ENCODE measurements around the gene NUDT14.

Gene NUDT14

DNA sequence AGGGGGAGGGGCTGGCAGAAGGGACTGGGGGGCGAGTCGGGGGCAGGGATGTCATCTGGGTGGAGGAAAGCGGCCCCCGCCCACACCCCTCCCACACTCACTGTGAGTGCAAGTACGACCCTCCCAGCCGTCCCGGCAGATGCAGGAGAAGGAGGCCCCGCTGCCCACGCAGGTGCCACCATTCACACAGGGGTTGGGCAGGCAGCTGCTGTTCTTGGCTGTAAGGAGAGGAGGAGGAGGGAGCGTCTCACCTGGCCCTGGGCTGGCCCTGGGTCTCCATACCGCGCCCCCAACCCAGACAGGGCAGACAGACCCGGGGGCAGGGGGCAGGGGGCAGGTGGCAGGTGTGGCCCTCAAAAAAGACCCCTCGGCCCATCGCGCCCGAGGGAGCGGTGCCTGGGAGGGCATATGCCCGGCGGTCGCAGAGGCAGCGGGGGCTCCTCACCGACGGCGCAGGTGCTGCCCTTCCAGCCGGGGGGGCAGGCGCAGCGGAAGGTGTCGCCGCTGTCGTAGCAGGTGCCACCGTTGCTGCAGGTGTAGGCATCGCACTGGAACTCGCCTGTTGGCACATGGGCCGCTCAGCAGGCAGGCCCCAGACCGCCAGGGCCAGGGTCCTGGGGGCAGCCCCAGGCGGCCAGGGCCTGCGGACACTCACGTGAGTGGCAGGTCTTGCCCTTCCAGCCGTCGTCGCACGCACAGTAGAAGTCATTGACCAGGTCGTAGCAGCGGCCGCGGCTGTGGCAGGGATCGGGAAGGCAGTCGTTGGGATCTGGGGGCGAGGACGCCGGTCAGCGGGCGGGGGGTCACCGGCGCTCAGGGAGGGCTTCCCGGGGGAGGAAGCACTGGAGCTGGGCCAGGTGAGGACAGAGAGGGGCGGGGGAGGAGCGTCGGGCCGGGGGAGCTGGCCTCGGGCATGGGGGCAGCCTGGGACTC is 33.2 kb downstream of the NUDT14 start:
- DNase-seq (ENCODE audit: low read depth in 1 of 2, low spot score in 1 of 2), result no peak

DNA sequence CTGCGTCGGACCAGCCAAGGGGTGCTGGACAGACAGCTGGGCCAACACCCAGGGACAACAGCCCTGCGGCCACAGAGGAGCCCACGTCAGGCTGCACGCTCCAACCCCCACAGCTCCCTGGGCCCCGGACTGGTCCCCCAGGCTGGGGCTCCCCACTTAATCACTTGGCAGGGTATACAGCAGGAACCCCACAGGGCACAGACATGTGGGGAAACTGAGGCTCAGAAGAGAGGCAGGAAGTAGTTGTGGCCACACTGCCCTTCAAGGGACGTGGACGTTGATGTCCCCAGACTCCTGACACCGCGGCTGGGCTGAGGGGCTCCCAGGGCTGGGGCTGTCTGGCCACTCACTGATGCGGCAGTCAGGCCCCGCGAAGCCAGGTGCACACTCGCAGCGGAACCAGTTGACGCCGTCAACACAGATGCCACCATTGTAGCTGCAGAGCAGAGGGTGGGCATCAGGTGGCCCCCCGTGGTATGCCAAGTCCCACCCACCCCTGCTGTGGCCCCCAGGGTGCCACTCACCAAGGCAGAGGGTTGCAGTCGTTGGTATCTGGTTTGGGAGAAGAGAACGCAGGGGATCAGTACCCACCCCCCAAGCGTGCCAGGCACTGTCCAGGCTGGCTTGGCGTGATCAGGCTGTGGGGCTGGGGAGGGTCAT is 34.0 kb downstream of the NUDT14 start:
- DNase-seq (ENCODE audit: low read depth in 1 of 2, low spot score in 1 of 2), result no peak

DNA sequence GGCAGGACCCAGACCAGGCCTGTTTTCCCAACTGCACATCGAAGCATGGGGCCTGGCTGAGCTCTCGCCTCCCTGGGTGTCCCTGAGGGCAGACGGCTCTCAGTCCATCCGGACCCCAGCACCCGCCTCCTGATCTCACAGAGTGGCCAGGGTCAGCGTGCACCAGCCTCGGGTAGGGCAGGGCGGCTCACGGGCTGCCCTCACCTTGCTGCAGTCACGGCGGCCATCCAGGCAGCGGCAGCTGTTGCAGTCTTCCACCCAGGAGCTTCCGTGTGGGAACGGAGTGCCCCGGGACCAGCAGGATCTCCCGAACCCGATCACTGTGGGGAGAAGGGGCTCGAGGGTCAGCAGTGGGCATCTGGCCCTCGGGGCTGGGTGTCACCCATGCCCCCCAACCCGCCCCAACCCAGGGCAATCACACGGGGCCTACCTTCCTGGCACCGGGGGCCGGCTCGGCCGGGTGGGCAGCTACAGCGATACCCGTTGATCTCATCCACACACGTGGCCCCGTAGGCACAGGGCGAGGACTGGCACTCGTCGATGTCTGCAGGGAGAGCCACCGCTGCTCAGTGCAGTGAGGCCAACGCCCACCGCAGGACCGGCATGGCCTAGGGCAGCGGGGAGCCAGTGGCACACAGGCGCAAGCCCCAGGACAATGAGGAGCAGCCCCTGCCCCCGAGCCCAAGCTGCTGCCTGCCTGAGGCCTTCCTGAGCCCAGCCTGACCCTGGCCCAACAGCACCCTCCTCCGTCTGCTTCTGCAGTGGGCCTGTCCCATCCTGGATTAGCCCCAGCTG is 34.7 kb downstream of the NUDT14 start:
- DNase-seq (ENCODE audit: low read depth in 1 of 2, low spot score in 1 of 2), result no peak

DNA sequence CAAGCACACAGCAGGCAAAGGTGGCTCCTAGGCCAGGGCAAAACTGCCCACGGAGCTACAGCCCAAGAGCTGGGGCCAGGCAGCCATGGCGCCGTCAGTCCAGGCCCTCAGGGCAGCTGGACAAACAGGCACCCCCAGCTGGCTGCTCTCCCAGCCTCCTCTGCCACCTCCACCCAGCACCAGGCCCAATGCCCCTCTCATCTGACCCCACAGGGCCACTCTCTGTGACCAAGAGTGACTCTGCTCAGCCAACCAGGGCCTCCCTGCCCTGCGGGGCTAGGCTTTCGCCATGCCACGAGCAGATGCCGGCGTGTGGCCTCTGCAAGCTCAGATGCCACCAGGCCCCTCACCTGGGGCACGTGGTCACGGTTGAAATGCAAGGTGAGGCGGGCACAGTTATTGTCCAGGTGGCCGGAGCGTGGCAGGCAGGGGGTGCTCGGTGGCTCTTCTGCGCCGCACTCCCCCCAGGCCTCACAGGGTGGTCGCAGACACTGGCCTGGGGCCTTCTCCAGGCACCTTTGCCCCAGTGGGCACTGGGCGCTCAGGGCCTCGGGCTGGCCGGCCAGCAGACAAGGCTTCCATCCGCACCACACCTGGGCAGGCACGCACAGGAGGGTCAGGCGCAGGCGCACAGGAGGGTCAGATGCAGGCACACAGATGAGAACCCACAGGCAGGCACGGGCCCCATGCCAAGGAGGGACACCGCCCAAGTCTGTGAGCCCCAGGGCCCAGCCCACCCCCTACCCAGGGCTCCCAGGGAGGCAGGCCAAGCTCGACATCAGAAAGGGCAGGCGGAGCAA is 35.5 kb downstream of the NUDT14 start:
- no peak for DNase-seq (ENCODE audit: low read depth in 1 of 2, low spot score in 1 of 2)

DNA sequence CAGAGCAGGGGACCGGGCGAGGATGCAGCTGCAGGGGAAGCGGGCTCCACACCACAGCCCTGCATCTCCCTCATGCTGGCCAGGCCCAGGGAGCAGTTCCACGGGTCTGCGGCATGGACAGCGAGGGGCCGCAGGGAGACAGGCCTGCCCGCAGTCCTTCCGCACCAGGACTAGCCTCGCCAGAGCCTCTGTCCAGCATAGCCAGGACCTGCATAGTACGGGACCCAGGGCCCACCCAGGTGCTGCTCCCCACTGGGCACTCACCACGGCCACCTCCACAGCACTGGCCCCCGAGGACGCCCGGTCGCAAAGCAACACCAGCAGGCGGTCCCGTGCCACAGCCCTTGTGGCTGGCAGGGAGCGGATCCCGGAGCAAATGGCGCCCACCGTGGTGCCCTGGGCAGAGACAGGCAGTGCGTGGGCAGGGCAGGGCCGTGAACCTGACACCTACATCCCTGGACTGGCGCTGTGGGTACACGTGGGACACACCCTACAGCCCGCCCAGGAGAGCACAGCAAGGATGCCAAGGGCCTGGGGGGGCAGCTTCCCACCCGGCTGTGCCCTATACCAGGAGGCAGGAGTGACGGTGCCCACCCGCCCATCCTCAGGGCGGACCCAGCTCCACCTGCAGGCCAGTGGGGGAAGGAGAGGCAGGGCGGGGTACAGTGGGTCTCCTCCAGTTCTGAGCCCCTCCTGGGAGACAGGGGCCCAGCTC is 36.3 kb downstream of the NUDT14 start:
- no peak for DNase-seq (ENCODE audit: low read depth in 1 of 2, low spot score in 1 of 2)

DNA sequence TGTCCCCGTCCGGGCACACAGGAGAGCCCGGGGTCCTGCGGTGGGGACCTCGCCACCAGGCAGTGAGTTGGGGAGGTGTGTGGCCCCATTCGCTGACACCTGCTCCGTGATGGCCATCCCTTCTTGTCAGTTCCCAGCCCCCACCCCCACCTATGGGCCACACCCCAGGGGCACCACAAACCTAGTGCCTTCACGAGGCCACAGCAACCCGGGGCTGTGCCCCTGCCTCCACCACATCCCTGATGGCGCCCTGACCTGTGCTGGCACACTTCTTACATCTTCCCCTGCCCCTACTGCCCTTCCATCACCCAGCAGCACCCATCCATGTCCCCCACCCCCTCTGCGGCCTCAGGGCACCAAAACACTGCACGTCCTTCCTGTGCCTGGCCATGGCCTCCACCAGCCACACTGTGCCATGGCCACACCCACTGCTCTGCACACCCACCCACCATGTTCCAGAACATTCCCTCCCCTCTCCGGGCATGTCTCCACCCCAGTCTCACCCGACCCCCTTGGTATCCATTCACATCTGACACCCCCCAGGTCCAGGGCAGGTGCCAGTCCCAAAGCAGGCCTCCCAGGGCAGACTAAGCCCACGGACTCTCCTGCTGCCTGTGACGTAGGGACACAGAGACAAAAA is 37.0 kb downstream of the NUDT14 start:
- DNase-seq (ENCODE audit: low read depth in 1 of 2, low spot score in 1 of 2), result no peak

DNA sequence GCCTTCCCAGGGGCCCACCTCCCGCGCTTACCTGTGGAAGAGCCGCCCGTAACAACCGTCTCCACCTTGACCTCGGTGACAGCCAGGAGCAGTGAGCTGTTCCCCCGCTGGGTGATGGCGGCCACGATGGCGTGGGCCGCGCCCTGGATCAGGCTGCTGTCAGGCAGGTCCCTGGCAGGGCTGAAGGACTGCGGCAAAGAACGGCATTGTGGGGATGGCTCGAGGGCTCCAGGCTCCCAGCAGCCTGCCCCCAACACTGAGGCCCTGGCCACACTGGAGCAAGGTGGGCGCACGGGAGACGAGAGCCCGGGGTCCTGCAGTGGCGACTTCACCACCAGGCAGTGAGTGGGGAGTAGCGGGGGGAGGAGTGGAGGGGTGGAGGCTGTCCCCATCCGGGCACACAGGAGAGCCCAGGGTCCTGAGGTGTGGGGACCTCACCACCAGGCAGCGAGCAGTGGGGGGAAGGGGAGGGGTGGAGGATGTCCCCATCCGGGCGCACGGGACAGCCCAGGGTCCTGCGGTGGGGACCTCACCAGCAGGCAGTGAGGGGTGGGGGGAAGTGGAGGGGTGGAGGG is 37.6 kb downstream of the NUDT14 start:
- DNase-seq (ENCODE audit: low read depth in 1 of 2, low spot score in 1 of 2), result no peak

DNA sequence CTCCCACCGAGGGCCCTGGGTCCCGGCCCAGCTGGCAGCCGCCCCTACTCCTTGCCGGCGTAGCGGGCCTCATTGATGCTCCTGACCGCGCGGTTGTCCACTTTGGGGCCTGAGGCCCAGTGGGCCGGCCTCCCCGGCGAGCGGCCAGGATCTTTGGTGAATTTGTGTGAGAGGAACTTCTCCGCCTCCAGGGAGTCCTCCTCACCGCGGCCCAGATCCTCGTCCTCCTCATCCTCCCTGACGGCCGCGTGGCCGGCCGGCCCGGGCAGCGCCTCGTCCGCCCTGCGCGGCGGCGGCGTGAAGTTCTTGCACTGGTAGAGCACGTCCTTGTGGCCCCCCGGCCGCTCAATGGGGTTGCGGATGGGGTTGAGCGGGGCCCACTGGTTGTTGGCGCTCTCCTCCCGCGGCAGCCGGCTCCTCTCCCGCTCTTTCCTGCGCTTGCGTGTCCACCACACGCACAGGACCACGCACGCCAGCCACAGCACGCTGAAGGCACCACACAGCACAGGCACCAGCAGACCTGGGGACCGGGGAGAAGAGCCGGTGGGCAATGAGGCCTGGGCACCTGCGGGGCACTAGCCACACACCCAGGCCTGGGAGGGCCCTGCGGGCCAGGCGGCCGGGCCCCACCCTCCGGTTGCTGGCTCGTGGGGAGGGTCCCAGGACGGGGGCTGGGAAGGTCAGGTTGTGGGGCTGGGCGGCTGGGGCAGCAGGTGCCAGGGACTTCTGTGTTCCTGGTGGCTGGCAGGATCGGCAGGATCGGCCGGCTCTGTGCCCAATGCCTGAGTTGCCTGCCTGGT is 38.3 kb downstream of the NUDT14 start:
- no peak for DNase-seq (ENCODE audit: low read depth in 1 of 2, low spot score in 1 of 2)

DNA sequence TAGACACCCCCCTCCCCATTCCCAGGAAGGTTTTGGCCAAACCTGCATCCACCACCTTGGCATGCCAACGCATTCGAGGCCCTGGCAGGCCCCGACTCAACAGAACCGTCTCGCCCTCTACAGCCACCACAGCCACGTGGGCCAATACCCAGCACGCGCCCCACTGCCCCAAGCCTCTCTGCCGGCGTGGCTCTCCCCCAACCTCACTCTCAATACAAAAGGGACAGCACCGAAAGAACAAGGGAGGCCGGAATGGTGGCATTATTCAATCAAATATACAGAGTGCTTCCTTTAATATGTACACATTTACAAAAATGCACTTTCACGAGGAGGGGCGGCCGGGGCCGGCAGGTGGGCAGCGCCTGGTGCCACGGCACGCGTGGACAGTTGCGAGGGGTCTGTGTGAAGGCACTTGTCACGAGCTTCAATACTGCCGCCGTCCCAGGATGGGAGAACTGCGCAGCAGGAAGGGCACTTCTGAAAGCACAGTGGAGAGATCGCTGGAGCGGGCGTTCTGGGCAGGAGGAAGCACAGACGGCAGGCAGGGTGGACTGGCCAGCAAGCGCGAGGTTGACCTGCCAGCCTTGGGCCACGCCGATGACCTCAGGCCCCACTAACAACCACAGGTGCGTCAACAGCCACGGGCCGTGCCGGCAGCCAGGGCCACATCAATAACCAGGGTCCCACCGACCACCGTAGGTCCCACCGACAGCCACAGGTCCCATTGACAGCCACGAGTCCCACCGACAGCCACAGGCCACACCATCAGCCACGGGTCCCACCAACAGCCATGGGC is 39.4 kb downstream of the NUDT14 start:
- no peak for DNase-seq (ENCODE audit: low read depth in 1 of 2, low spot score in 1 of 2)

DNA sequence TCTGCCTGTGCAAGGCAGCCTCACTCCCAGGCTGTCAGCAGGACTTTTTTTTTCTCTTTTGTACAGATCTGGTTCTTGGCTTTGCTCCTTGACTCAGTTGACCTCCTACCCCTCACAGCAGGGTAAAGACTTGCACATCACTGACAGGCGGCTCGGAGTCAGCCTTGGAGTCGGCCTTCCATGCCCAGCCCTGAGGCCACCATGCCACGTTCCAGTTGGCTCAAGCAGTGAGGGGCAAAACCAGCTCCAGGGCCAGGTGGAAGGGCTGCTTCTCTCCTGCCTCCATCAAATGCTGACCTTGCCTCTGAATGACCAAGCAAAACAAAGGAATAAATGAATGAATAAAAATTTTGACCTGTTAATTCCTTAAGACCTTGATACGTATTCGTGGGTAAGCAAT is 40.1 kb downstream of the NUDT14 start:
- DNase-seq (ENCODE audit: low read depth in 1 of 2, low spot score in 1 of 2), result no peak

DNA sequence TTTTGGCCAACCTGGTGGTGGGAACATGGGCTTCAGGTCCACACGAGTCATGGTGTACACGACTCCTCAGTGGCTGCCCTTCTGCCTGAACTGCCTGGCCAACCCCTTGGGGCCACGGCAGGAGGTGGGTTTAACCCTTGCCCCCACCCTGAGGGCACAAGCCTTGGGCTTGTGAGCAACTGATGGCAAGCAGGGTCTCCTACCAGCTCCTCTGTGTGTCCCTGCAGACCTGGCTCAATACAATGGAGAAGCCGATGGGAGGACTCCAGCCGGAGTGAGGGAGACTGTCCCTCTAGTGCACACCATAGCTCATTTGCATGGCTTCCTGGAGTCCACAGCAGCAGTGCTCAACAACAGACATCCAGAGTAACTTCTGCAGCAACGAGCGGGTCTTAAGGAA is 40.5 kb downstream of the NUDT14 start:
- no peak for DNase-seq (ENCODE audit: low read depth in 1 of 2, low spot score in 1 of 2)

DNA sequence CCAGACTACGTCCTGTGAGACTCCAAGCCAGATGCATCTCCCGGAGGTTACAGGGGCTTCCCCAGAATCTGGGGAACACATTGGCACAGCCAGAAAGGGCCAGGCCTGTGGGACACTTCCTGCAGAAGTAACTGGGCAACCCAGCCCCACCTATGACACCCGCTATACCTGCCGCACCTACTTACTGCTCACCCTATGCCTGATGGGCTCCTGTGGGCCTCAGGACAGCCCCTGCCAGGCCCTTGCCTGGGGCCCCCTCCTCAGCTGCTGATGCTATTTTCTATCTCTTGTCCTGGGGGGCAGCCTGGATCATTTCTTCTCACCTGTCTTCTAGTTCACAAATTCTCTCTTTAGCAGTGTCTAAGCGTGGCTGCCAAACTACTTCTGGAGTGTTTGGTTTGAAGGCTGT is 41.3 kb downstream of the NUDT14 start:
- DNase-seq (ENCODE audit: low read depth in 1 of 2, low spot score in 1 of 2), result no peak

DNA sequence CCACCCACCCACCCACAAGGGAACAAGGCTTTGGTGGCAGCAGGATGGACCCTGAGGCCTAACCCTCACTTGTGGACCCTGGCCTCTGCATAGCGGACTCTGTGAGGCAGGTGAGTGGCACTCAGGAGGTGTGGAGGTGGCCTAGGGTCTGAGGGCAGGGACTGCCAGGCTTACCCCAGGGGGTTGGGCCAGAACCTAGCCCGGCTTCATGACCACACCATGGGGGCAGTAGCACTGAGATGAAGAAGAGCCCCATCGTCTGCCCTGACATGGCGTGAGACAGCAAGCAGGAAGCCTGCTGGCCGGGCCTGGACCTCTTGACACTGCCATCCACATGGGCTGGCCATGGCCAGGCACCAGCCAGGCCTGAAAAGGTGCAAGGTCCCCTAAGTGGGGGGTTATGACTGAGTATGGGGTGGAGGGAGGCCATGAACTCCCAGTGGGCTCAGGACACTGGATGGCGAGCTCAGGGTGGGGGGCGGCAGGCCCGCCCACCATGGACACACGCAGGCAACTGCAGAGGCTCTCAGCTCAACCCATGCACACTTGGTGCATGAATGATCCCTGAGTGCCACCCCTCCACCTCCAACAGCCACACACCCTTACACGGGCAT is 41.8 kb downstream of the NUDT14 start:
- DNase-seq (ENCODE audit: low read depth in 1 of 2, low spot score in 1 of 2), result no peak

DNA sequence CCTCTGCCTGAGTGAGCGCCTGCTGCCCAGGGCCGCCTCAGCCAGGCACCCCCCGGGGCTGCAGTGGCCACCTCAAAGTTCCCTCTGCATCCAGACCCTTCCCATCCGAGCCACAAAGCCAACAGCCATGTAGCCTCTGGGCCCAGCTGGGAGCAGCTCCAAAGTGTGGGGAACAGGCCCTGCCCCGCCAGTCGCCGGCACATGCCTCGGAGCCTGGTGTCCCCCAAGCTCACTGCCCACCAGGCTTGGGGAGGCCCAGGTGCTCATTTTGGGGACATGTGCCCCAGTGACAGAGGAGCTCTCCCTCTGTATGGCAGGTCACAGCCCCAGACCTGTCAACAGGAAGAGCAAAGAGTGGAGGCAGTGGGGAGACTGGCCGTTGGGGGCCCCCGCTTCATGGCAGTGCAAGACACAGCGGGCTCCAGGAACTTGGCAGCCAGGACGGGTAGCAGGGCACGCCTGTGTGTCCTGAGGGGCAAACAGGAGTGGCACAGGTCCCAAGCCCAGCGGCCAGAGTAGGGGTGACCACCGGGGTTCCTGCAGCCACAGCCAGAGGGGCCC is 42.5 kb downstream of the NUDT14 start:
- no peak for DNase-seq (ENCODE audit: low read depth in 1 of 2, low spot score in 1 of 2)

DNA sequence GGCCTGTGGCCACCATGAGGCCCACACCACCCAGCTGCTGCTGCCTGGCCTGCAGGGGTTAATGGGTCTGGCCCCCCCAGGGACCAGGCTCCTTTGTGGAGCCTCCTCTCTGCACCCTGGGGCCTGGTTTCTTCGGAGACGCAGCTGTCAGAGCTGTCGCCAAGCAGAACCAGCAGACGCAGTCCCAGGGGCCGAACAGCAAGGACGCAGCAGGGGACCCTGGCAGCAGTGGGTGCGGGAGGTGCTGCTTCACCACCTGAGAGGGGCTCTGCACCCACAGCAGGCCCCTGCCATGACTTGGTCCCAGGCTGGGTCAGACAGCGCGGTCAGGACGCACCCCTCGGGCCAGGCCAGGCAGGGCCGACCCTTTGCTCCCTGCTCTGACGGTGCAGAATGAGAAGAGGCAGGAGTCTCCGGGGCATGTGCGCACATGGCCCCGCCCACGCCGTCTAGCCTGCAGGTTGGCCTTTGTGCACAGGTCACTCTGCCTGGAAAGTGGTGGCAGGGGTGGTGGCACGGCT is 43.0 kb downstream of the NUDT14 start:
- no peak for DNase-seq (ENCODE audit: low read depth in 1 of 2, low spot score in 1 of 2)

DNA sequence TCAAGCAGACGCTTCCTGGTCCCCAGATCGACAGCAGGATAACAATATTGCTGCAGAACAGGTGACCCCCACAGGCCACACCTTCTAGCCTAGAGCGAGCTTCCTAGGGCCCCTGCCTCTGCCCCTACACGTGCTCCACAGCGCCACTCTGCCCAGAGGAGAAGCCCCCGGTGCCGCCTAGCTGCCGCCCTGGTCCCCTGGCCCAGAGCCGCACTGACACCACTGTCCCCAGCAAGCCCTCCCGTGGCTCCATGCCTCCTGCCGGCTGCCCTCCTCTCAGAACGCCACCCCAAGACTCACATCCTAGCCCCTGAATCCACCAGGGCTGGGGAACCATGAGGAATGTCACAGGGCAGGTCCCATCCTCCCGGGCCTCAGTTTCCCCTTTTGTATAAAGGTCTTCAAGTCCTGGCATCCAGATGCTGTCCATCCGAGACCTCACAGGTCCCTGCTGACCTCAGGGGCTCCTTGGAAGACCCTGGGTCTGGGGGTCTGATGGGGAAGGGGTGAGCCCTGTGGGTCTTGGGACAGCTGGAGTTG is 43.6 kb downstream of the NUDT14 start:
- no peak for DNase-seq (ENCODE audit: low read depth in 1 of 2, low spot score in 1 of 2)
